Keratinocyte (primary cell): ENCODE measurements around the gene TMPRSS6. TPM values are rescaled to one million over a fixed set of nuclear protein-coding genes. Genes with fewer than 3 reads are reported as not detected.

ENCODE experiments used
- DNase-seq: peaks from one replicate; pipeline ENCODE4 v3.0.0-alpha.2; 2011; ENCODE audit warnings: low read depth, missing footprints, low spot score
- FAIRE-seq: peaks from 2 replicates; lab custom pipeline; 2011; peaks lifted over from hg19 to GRCh38; lab: Jason Lieb, UNC
- H2AFZ ChIP-seq: 2 replicates; pipeline ENCODE4 v1.6.0; 2012; ENCODE audit warnings: low read length, control low read depth, inconsistent platforms; ENCODE audit not compliant: control insufficient read depth
- H3K27ac ChIP-seq: 2 replicates; pipeline ENCODE4 v1.5.1; 2011; ENCODE audit warnings: low read length; ENCODE audit not compliant: control insufficient read depth, insufficient read depth
- H3K27me3 ChIP-seq: 3 replicates; pipeline ENCODE4 v1.6.0; 2011; ENCODE audit warnings: low read length; ENCODE audit not compliant: control insufficient read depth, insufficient read depth; ENCODE audit errors: extremely low read depth
- H3K36me3 ChIP-seq, 2 experiments: 2 replicates in 1 of 2; 3 replicates in 1 of 2; pipeline ENCODE4 v1.5.1; 2011; ENCODE audit warnings: low read length in 2 of 2, mild to moderate bottlenecking in 1 of 2; ENCODE audit not compliant: control insufficient read depth in 2 of 2, insufficient read depth in 2 of 2; ENCODE audit errors: extremely low read depth in 1 of 2
- H3K4me1 ChIP-seq: 3 replicates; pipeline ENCODE4 v1.5.1; 2011; ENCODE audit warnings: low read length; ENCODE audit not compliant: control insufficient read depth, insufficient read depth; ENCODE audit errors: extremely low read depth
- H3K4me2 ChIP-seq: 3 replicates; pipeline ENCODE4 v1.6.0; 2011; ENCODE audit warnings: low read depth, low read length; ENCODE audit not compliant: control insufficient read depth, insufficient read depth; ENCODE audit errors: extremely low read depth
- H3K4me3 ChIP-seq, 3 experiments: fragments of 200-600 bp in 1 of 3; sonication (generic) in 1 of 3; 2 replicates in 2 of 3; 3 replicates in 1 of 3; pipeline ENCODE4 v1.5.1; 2011 to 2016; ENCODE audit warnings: low read length in 3 of 3, mild to moderate bottlenecking in 3 of 3, control low read depth in 2 of 3, inconsistent platforms in 1 of 3, low read depth in 1 of 3, mixed read lengths in 1 of 3, mixed run types in 1 of 3, moderate library complexity in 1 of 3; ENCODE audit not compliant: control insufficient read depth in 2 of 3, insufficient read depth in 2 of 3; ENCODE audit errors: extremely low read depth in 1 of 3
- H3K79me2 ChIP-seq: 2 replicates; pipeline ENCODE4 v1.6.0; 2012; ENCODE audit warnings: low read length; ENCODE audit not compliant: control insufficient read depth, insufficient read depth
- H3K9ac ChIP-seq: 3 replicates; pipeline ENCODE4 v1.6.0; 2011; ENCODE audit warnings: low read length; ENCODE audit not compliant: control insufficient read depth, insufficient read depth; ENCODE audit errors: extremely low read depth
- H3K9me1 ChIP-seq: 3 replicates; pipeline ENCODE4 v1.6.0; 2011; ENCODE audit warnings: low read length; ENCODE audit not compliant: control insufficient read depth, insufficient read depth; ENCODE audit errors: extremely low read depth
- H3K9me3 ChIP-seq: 2 replicates; pipeline ENCODE4 v1.5.1; 2012; ENCODE audit warnings: low read depth, low read length; ENCODE audit not compliant: control insufficient read depth
- H4K20me1 ChIP-seq: 3 replicates; pipeline ENCODE4 v1.6.0; 2011; ENCODE audit warnings: low read length; ENCODE audit not compliant: control insufficient read depth, insufficient read depth; ENCODE audit errors: extremely low read depth
- EZH2 ChIP-seq: IDR thresholded peaks from one replicate; pipeline ENCODE4 v1.6.1; 2012; ENCODE audit warnings: inconsistent platforms, mild to moderate bottlenecking, low read length, moderate library complexity
- dilution Hi-C: fragments of 300-500 bp; cut with MboI; formaldehyde crosslinking; loops from one replicate; pipeline ENCODE4 v1.7.0; 2020; ENCODE audit warnings: low sequenced_read_pairs; ENCODE audit not compliant: extremely low pct_ligation_motif_present
- polyA plus RNA-seq, 5 experiments: library from polyadenylated mRNA; depleted of rRNA in 3 of 5; stranded (reverse) in 3 of 5; stranded (forward) in 1 of 5; unstranded in 1 of 5; fragments of >200 nt; gene quantifications; 1 replicate in 1 of 5; 2 replicates in 3 of 5; 3 replicates in 1 of 5; pipeline versions ENCODE4 v1.2.1 to v1.2.3, GENCODE V29; 2011 to 2012; ENCODE audit warnings: missing spikeins in 2 of 5, low read depth in 1 of 5, low replicate concordance in 1 of 5
- TF ChIP-seq, protein P1 (sequence below), 3 experiments: IDR thresholded peaks in 1 of 3; conservative IDR thresholded peaks in 1 of 3; optimal IDR thresholded peaks in 1 of 3; 2 replicates in 2 of 3; 3 replicates in 1 of 3; pipeline versions ENCODE3 to v1.5.1; 2011; ENCODE audit warnings: low read length in 3 of 3, mild to moderate bottlenecking in 3 of 3, moderate library complexity in 2 of 3, control low read depth in 1 of 3, inconsistent platforms in 1 of 3; ENCODE audit not compliant: insufficient read depth in 2 of 3; ENCODE audit errors: extremely low read depth in 1 of 3

TMPRSS6 gene
- polyA plus RNA-seq, 1 donor (not counting 4 experiments of a cell fraction or from before 2014, with no cell fraction given) = not detected

GRCh38 chr22:37059876-37060449 is 49.5 kb downstream of the TMPRSS6 start:
- H3K4me1 ChIP-seq = no peaks in the 10 kb centered on the region
- DNase-seq (no peak), FAIRE-seq (no peak)
- no peak overlapping the region for H3K4me2 ChIP-seq
- H3K9ac ChIP-seq = no peak overlapping the region
- no peak overlapping the region for H3K27ac ChIP-seq
- no peaks in the 10 kb centered on the region for H4K20me1 ChIP-seq
- H3K9me1 ChIP-seq = no peaks in the 10 kb centered on the region
- no peaks in the 10 kb centered on the region for H3K79me2 ChIP-seq
- H3K4me3 ChIP-seq = no peak overlapping the region
- no peaks in the 10 kb centered on the region for H3K27me3 ChIP-seq
- no peaks in the 10 kb centered on the region for H3K9me3 ChIP-seq
- dilution Hi-C loops = no loop called here
- H3K36me3 ChIP-seq = peaks cover 0 to 6% of the 10 kb centered on the region in 2 experiments
- no peak overlapping the region for H2AFZ ChIP-seq
- TF ChIP-seq, protein P1, sequence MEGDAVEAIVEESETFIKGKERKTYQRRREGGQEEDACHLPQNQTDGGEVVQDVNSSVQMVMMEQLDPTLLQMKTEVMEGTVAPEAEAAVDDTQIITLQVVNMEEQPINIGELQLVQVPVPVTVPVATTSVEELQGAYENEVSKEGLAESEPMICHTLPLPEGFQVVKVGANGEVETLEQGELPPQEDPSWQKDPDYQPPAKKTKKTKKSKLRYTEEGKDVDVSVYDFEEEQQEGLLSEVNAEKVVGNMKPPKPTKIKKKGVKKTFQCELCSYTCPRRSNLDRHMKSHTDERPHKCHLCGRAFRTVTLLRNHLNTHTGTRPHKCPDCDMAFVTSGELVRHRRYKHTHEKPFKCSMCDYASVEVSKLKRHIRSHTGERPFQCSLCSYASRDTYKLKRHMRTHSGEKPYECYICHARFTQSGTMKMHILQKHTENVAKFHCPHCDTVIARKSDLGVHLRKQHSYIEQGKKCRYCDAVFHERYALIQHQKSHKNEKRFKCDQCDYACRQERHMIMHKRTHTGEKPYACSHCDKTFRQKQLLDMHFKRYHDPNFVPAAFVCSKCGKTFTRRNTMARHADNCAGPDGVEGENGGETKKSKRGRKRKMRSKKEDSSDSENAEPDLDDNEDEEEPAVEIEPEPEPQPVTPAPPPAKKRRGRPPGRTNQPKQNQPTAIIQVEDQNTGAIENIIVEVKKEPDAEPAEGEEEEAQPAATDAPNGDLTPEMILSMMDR (optimal IDR thresholded peaks at IDR 0.05 in 1 of 3, IDR thresholded peaks at IDR 0.05 in 1 of 3, conservative IDR thresholded peaks at IDR 0.05 in 1 of 3; ENCODE audit: extremely low read depth in 1 of 3, insufficient read depth in 2 of 3, low read length in 3 of 3) = no peak
- TF ChIP-seq EZH2 = no peak

DNA sequence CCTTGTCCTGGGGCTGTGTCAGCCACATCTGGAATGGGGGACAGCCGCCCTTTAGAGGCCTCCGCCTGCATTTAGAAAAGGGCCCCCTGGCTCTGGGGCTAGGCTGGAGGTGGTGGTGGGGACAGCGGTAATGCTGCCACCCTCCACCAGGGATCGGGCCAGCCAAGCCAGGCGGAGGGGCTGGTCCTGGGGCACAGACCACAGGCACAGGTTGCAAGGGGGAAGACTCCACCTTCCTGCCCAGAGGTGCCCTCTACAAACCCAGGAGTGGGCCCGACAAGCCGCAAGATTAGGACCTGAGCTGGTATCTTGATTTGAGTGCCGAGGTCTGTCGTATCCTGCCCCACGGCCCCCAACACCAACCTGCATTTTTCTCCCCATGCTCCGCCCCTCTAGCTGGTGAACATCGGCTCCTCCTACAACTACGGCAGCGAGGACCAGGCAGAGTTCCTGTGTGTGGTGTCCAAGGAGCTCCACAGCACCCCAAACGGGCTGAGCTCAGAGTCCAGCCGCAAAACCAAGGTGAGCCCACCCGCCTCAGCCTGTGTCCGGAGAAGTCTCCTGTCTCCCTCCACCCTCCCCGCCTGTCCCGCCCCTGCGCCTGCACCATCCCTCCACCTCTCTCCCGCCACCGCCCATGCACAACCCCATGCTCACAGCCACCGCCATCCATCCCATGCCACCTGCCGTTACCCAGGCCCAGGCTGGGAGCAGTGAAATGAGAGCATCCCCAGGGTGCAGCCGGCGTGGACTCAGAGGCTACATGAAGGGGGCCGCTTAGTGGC is 50.4 kb downstream of the TMPRSS6 start:
- no peaks in the 10 kb centered on the region for H3K27me3 ChIP-seq
- no peak overlapping the region for H3K4me3 ChIP-seq
- H4K20me1 ChIP-seq = no peaks in the 10 kb centered on the region
- no peak overlapping the region for H2AFZ ChIP-seq
- no peaks in the 10 kb centered on the region for H3K9me1 ChIP-seq
- H3K9ac ChIP-seq = no peak overlapping the region
- peaks cover 0 to 6% of the 10 kb centered on the region in 2 experiments for H3K36me3 ChIP-seq
- no peaks in the 10 kb centered on the region for H3K4me1 ChIP-seq
- dilution Hi-C loops = no loop called here
- no peaks in the 10 kb centered on the region for H3K9me3 ChIP-seq
- H3K27ac ChIP-seq = no peak overlapping the region
- DNase-seq (no peak), FAIRE-seq (no peak)
- no peak overlapping the region for H3K4me2 ChIP-seq
- no peaks in the 10 kb centered on the region for H3K79me2 ChIP-seq
- TF ChIP-seq EZH2 = no peak
- TF ChIP-seq, protein P1 (optimal IDR thresholded peaks at IDR 0.05 in 1 of 3, IDR thresholded peaks at IDR 0.05 in 1 of 3, conservative IDR thresholded peaks at IDR 0.05 in 1 of 3; ENCODE audit: extremely low read depth in 1 of 3, insufficient read depth in 2 of 3, low read length in 3 of 3) = no peak
